Activated CD4-positive, alpha-beta T cell treated with anti-CD3 and anti-CD28 coated beads for 48 hours (primary cell): ENCODE data around the gene DPYSL4.

ENCODE experiments used
- DNase-seq: peaks from one replicate; pipeline ENCODE4 v3.0.0-alpha.2; 2020

DPYSL4 gene

GRCh38 chr10:132186488-132187429, at the start of gene DPYSL4:
Gene DPYSL4, plus strand, starts transcription at chr10:132186948. Its CDS starts 116 bp downstream, at chr10:132187064.
- DNase-seq, result peak; percentile 37

DNA sequence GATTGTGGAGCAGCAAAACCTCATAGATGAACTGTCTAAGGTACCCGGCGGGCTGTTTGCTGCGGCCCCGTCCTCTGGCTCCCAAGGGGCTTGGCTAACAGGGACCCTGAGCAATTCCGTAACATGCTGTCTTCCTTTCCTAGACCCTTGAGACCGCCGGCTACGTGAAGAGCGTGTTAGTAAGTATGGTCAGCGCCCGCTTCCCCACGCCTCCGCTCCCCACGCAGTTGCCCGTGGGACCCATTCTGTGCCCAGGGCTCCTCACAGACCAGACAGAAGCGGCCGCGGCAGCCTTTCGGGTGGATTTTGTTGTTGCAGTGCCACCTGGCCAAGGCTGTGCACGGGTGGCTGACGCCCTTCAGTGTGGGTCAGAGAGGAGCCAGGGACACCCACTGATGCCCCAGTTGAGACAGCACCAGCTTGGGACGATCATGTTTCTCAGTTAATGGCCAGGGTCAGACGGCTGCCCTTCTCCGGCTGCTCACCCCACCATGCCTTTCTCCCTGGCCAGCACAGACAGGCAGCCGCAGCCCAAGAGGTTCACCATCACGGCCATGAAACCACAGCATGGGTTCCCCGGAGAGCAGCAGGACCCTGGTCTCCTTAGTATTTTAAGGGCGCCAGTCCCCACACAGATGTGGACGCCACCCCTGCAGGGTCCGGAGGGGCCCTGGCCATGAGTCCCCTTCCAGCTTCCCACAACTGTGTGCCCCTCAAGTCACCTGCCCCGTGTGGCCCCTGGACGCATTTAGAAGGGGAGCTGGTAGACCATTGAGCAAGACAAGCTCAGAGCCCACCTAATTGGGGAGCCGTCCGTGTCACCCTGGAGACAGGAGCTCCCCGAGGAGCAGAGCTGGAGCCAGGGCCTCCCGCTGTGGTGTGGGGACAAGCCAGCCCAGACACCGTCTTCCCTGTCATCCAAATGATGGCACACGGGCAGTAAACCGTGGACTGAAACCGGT, 49.4 kb upstream of the DPYSL4 start:
- no peak for DNase-seq

DNA sequence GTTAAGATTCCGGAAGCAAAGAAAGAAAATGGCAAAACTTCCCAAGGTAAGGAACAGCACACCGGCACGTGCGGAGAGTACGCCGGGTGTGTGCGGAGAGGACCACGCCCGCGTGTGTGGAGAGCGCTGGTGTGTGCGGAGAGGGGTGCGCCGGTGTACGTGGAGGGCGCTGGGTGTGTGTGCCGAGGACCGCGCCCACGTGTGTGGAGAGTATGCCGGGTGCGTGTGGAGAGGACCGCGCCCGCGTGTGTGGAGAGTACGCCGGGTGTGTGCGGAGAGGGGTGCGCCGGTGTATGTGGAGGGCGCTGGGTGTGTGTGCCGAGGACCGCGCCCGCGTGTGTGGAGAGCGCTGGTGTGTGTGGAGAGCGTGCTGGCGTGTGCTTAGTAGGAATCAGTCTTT, 48.6 kb upstream of the DPYSL4 start:
- no peak for DNase-seq

- no peak for DNase-seq
Measured at GRCh38 chr10:132138596-132138995, 48.2 kb upstream of the DPYSL4 start.

DNA sequence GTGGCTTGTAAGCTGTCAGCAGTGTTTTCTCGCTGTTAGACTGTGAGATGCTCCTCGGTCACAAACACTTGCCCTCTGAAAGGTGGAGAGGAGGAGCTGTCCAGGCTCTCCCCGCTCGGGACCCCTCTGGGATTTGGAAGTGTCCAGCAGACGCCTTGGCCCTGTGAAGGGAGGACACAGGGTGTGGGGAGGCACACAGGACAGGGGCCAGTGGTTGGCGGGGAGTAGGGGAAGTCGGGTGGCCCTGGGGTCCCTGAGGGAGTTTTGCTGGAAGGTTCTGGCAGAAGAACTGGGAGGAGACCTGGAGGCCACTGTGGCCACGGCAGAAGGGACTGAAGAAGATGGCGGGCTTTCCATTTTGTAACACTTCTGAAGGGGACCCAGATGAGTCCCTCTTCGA, 47.2 kb upstream of the DPYSL4 start:
- no peak for DNase-seq

GRCh38 chr10:132140167-132140925, 46.4 kb upstream of the DPYSL4 start:
- DNase-seq, result no peak

DNA sequence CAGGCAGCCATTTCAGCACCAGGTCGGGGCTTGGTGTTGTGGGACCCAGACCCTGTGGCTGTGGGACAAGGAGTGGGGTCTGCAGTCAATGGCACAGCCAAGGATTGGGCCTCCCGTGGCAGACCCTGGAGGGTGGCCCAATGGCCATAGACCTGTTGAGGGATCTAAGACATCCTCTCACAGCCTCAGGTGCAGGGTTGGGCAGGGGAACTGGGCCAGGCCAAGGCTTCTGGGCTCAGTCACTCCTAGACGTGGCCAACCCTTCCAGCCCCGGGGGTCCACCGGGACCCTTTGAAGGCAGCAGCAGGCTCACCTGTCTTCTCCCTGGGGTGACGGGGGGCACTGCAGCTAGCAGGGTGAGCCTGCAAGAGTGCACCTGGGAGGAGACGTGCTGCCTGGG, 45.7 kb upstream of the DPYSL4 start:
- DNase-seq, result no peak

DNA sequence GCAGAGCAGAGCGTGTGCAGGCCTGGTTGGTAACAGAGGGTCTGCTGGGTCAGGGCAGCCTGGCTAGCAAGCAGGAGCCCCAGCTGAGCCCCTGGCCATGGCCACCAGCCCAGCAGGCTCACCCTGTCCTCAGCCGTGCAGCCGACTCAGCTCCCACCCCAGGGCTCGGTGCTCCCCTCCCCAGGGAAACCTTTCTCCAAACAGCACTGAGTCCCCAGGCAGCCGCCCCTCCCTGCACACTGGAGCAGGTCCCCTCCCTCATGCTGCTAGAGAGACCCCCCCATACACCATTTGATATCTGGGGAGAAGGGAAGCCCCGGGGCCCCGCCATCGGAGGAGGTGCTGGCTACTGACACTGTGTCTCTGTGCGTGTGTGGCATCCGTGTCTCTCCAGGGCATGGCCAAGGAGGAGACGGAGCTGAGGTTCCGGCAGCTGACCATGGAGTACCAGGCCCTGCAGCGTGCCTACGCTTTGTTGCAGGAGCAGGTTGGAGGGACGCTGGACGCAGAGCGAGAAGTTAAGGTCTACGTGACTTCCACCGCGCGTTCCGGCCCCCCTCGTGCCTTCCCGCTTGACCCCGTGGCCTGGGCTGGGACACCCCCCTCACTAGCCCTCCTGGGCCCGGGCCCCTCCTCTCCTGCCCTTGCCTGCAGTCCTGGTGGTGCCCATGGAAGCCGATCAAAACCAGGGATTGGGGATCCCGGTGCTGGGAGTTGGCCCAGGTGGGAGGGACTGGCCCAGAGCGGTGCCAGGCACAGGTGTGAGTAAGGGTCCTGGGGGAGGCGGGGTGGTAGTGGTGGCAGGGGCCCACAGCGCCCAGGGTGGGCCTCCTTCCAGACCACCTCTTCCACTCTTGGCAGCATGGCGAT, 45.0 kb upstream of the DPYSL4 start:
- no peak for DNase-seq

DNA sequence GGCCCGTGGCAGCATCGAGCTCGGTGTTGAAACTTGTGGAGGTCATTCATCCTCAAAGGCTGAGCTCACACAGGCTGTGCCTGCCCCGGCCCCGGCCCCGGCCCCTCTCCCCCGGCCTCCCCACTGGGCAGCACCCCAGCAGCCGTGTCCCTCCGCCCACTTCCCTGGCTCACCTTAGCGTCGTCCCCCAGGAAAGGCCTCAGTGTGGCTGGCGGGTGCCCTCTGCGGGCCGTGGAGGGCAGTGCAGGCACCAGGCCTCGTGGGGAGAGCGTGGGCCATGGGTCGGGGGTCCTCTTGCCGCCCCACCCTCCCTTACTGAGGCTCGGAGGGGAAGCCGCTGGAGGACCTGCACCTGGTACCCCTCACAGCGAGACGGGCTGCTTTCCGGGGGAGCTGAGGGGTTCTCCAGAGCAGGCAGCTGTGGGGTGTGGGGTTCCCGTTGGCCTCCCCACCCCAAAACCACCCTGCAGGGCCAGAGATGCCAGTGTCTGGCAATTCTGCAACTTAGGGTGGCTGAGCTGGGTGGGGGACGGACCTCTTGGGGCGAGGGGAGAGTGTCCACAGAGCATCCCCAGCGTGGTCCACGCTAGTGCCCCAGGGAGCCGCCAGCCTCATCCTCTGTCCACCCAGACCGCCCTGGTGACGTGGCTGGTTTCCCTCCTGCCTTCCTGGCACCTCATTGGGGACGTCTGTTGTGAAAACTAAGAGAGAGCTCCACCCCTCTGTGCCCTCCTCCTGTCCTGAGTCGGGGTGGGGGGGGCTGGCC, 44.2 kb upstream of the DPYSL4 start:
- peak; percentile 69 for DNase-seq

GRCh38 chr10:132143162-132143561, 43.6 kb upstream of the DPYSL4 start:
- DNase-seq, result no peak

- no peak for DNase-seq
Measured at GRCh38 chr10:132144086-132144485, 42.7 kb upstream of the DPYSL4 start.

DNA sequence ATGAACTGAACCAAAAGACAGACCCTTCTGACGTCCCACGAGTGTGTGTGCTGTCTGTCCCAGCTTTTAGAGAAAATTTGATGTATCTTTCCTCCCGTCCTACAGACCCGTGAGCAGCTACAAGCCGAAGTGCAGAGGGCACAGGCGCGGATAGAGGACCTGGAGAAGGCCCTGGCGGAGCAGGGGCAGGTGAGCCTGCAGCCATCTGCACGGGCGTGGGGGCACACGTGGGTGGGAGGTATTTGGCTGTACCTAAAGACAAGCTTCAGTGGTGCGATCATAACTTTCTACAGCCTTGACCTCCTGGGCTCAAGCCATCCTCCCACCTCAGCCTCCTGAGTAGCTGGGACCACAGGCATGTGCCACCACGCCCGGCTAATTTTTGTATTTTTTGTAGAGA, 41.7 kb upstream of the DPYSL4 start:
- DNase-seq, result no peak

- DNase-seq, result no peak
Measured at GRCh38 chr10:132145521-132146185, 41.1 kb upstream of the DPYSL4 start.

DNA sequence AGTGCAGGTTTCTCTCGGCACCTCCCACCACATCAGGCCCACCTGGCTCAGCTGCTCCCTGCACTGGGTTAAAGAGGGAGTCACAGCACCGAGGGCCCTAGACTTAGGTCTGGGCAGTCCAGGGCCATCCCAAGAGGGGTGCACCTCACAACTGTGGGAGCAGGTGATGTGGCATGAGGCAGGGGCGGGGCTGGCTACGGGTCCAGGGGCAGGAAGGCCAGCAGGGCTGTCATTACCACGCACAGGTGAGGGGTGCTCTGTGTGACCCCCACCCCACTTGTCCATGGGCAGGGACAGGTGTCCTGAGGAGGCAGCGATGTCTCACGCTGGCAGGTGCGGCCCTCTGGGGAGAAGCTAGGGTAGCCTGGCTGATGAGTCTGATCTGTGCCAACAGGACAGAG, 40.5 kb upstream of the DPYSL4 start:
- DNase-seq, result no peak

DNA sequence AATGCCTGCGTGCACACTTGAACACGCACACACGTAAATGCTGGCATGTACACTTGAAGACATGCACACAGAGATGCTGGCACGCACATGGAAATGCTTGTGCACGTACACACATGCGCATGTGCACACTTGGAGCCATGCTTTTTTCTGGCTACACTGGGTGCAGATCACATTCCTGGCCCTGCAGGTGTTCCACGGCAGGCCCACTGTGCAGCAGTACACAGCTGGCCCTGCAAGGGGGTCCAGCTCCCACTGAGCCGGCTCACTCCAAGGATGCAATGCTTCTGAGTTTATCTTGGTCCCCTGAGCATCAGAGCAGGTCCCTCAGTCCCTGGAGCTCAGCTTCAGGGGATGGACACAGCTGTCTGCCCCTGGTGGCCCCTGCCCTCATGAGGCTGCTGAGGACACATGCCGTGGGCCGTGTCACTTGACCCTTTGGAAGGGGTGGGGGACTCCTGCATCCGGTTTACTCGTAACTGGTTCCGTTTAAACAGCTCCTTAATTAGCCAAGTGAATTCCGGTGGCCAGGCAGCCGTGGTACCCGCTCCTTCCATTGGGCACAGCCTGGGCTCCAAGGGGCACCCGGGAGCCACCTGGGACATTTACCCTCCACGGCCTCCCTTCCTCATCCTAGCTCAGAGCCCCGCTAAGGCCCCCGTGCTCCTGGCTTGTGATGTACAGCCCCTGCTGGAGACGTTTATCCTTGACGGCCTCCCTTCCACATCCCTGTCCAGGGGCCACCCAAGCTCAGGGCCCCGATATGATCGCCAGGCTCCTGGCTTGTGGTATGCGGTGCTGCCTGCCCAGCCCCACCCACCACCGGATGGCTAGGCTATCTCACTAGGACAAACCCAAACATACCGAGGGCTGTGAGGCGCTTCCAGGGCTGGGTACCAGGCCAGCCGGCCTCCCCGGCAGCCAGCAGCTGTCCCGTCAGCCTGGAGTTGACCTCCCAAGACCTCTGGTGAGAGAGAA, 39.5 kb upstream of the DPYSL4 start:
- no peak for DNase-seq

- no peak for DNase-seq
Measured at GRCh38 chr10:132148261-132149251, 38.2 kb upstream of the DPYSL4 start.

- DNase-seq, result no peak
Measured at GRCh38 chr10:132149271-132149670, 37.5 kb upstream of the DPYSL4 start.

DNA sequence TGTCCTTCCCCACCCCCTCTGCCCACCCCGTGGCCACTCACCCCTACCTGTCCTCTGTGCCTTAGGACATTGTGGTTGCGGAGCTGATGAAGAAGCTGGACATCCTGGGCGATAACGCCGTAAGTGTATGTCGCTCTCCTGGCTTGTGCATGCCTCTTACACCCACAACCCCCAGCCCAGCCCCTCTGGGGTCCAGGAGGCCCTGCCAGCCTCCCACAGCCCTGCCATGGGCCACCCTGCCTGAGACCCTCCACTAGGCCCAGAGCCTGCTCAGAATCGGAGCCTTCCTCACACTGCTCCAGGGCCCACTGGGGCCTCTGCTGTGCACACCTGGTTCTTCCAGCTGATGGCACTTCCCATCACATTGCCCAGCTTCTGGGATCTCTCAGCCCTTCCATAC, 36.8 kb upstream of the DPYSL4 start:
- no peak for DNase-seq
